Measurements from ENCODE around the gene RAB40C. TPM values are rescaled to one million over a fixed set of nuclear protein-coding genes. Genes with fewer than 3 reads are reported as not detected.

RAB40C gene
- total RNA-seq, 2 donors from 2014 or later: 12.9 TPM

- H3K4me1 Mint-ChIP-seq: peaks cover 3% of the 10 kb centered on the region
- no peak overlapping the region for H3K27ac Mint-ChIP-seq
- ATAC-seq (replicated peaks): no peak
- no peaks in the 10 kb centered on the region for H3K36me3 Mint-ChIP-seq (ENCODE audit: low read depth)
- H3K9me3 Mint-ChIP-seq: no peaks in the 10 kb centered on the region
- H3K27me3 Mint-ChIP-seq: no peaks in the 10 kb centered on the region
- H3K4me3 Mint-ChIP-seq: no peak overlapping the region
Observed at GRCh38 chr16:576823-577201, 13.1 kb upstream of the RAB40C start.

- Mint-ChIP-seq H3K9me3 (no peaks in the 10 kb centered on the region), H3K27me3 (no peaks in the 10 kb centered on the region), H3K4me3 (no peak overlapping the region), H3K36me3 (ENCODE audit: low read depth) (no peaks in the 10 kb centered on the region), H3K27ac (no peak overlapping the region), H3K4me1 (no peaks in the 10 kb centered on the region)
- ATAC-seq (replicated peaks): no peak
Observed at GRCh38 chr16:577796-578195, 12.1 kb upstream of the RAB40C start.

- no peaks in the 10 kb centered on the region for H3K36me3 Mint-ChIP-seq (ENCODE audit: low read depth)
- ATAC-seq (replicated peaks): no peak
- H3K9me3 Mint-ChIP-seq: no peaks in the 10 kb centered on the region
- no peaks in the 10 kb centered on the region for H3K27me3 Mint-ChIP-seq
- H3K27ac Mint-ChIP-seq: no peak overlapping the region
- H3K4me3 Mint-ChIP-seq: no peak overlapping the region
- H3K4me1 Mint-ChIP-seq: no peaks in the 10 kb centered on the region
Observed at GRCh38 chr16:578232-578869, 11.5 kb upstream of the RAB40C start.

GRCh38 chr16:578870-579405, 10.9 kb upstream of the RAB40C start:
- ATAC-seq (replicated peaks): peak; percentile 96

GRCh38 chr16:580141-580945, 9.5 kb upstream of the RAB40C start:
- H3K4me1 Mint-ChIP-seq: no peaks in the 10 kb centered on the region
- no peaks in the 10 kb centered on the region for H3K9me3 Mint-ChIP-seq
- ATAC-seq (replicated peaks): no peak

More at GRCh38 chr16:578870-579405, 10.9 kb upstream of the RAB40C start:
- no peak overlapping the region for H3K4me3 Mint-ChIP-seq
- no peaks in the 10 kb centered on the region for H3K36me3 Mint-ChIP-seq (ENCODE audit: low read depth)
- H3K27ac Mint-ChIP-seq: no peak overlapping the region
- no peaks in the 10 kb centered on the region for H3K27me3 Mint-ChIP-seq
- no peaks in the 10 kb centered on the region for H3K4me1 Mint-ChIP-seq
- H3K9me3 Mint-ChIP-seq: no peaks in the 10 kb centered on the region

GRCh38 chr16:580946-581498, 8.8 kb upstream of the RAB40C start:
- Mint-ChIP-seq H3K4me1 (no peaks in the 10 kb centered on the region), H3K9me3 (no peaks in the 10 kb centered on the region), H3K4me3 (no peak overlapping the region), H3K36me3 (ENCODE audit: low read depth) (no peaks in the 10 kb centered on the region), H3K27ac (no peak overlapping the region), H3K27me3 (no peaks in the 10 kb centered on the region)
- ATAC-seq (replicated peaks): no peak

More at GRCh38 chr16:580141-580945, 9.5 kb upstream of the RAB40C start:
- Mint-ChIP-seq H3K27ac (no peak overlapping the region), H3K36me3 (ENCODE audit: low read depth) (no peaks in the 10 kb centered on the region), H3K27me3 (no peaks in the 10 kb centered on the region), H3K4me3 (no peak overlapping the region)

- H3K27me3 Mint-ChIP-seq: no peaks in the 10 kb centered on the region
- H3K9me3 Mint-ChIP-seq: no peaks in the 10 kb centered on the region
- peaks cover under 1% of the 10 kb centered on the region for H3K36me3 Mint-ChIP-seq (ENCODE audit: low read depth)
- H3K4me1 Mint-ChIP-seq: no peaks in the 10 kb centered on the region
- no peak for ATAC-seq (replicated peaks)
- no peak overlapping the region for H3K4me3 Mint-ChIP-seq
- H3K27ac Mint-ChIP-seq: no peak overlapping the region
Observed at GRCh38 chr16:582218-582613, 7.7 kb upstream of the RAB40C start.

- no peak for ATAC-seq (replicated peaks)
- no peak overlapping the region for H3K4me3 Mint-ChIP-seq
- H3K27me3 Mint-ChIP-seq: no peaks in the 10 kb centered on the region
- H3K36me3 Mint-ChIP-seq (ENCODE audit: low read depth): peaks cover 6% of the 10 kb centered on the region
- no peak overlapping the region for H3K27ac Mint-ChIP-seq
- no peaks in the 10 kb centered on the region for H3K9me3 Mint-ChIP-seq
- H3K4me1 Mint-ChIP-seq: no peaks in the 10 kb centered on the region
Observed at GRCh38 chr16:582614-583331, 7.1 kb upstream of the RAB40C start.

- H3K36me3 Mint-ChIP-seq (ENCODE audit: low read depth): peaks cover 13% of the 10 kb centered on the region
- H3K4me3 Mint-ChIP-seq: no peak overlapping the region
- H3K27me3 Mint-ChIP-seq: no peaks in the 10 kb centered on the region
- no peak for ATAC-seq (replicated peaks)
- H3K27ac Mint-ChIP-seq: no peak overlapping the region
- H3K9me3 Mint-ChIP-seq: no peaks in the 10 kb centered on the region
- H3K4me1 Mint-ChIP-seq: no peaks in the 10 kb centered on the region
Observed at GRCh38 chr16:583470-583814, 6.4 kb upstream of the RAB40C start.

- peaks cover 16% of the 10 kb centered on the region for H3K36me3 Mint-ChIP-seq (ENCODE audit: low read depth)
Observed at GRCh38 chr16:583815-584591, 5.9 kb upstream of the RAB40C start.

GRCh38 chr16:585351-585750, 4.5 kb upstream of the RAB40C start:
- H3K4me3 Mint-ChIP-seq: no peak overlapping the region
- peak overlapping the region; percentile 30 for H3K27ac Mint-ChIP-seq
- no peaks in the 10 kb centered on the region for H3K9me3 Mint-ChIP-seq
- no peaks in the 10 kb centered on the region for H3K4me1 Mint-ChIP-seq
- ATAC-seq (replicated peaks): no peak
- H3K27me3 Mint-ChIP-seq: no peaks in the 10 kb centered on the region
- peaks cover 16% of the 10 kb centered on the region for H3K36me3 Mint-ChIP-seq (ENCODE audit: low read depth)

More at GRCh38 chr16:583815-584591, 5.9 kb upstream of the RAB40C start:
- H3K4me3 Mint-ChIP-seq: no peak overlapping the region
- no peaks in the 10 kb centered on the region for H3K4me1 Mint-ChIP-seq
- H3K27ac Mint-ChIP-seq: no peak overlapping the region
- no peaks in the 10 kb centered on the region for H3K27me3 Mint-ChIP-seq
- ATAC-seq (replicated peaks): no peak
- no peaks in the 10 kb centered on the region for H3K9me3 Mint-ChIP-seq

GRCh38 chr16:586047-586644, 3.7 kb upstream of the RAB40C start:
- Mint-ChIP-seq H3K36me3 (ENCODE audit: low read depth) (peaks cover 16% of the 10 kb centered on the region), H3K27ac (peak overlapping the region; percentile 30), H3K9me3 (no peaks in the 10 kb centered on the region), H3K27me3 (no peaks in the 10 kb centered on the region), H3K4me3 (no peak overlapping the region), H3K4me1 (peaks cover 7% of the 10 kb centered on the region)
- no peak for ATAC-seq (replicated peaks)

- H3K4me1 Mint-ChIP-seq: peaks cover 9% of the 10 kb centered on the region
- H3K27ac Mint-ChIP-seq: peak overlapping the region; percentile 90
Observed at GRCh38 chr16:586645-587590, 2.9 kb upstream of the RAB40C start.

More at GRCh38 chr16:586645-587590, 2.9 kb upstream of the RAB40C start:
- ATAC-seq (replicated peaks): no peak
- Mint-ChIP-seq H3K36me3 (ENCODE audit: low read depth) (peaks cover 16% of the 10 kb centered on the region), H3K4me3 (peak overlapping the region; percentile 81), H3K9me3 (no peaks in the 10 kb centered on the region), H3K27me3 (no peaks in the 10 kb centered on the region)

Measured in activated T-helper 17 cell treated with anti-CD3 and anti-CD28 coated beads, Interleukin-2, amount 50 U/mL, for 72 hours (primary cell).